Measurements from ENCODE around the gene TERT. TPM values are rescaled to one million over a fixed set of nuclear protein-coding genes. Genes with fewer than 3 reads are reported as not detected.
"Not testable (repeated sequence)": the region's sequence is repeated elsewhere in the genome, so short reads cannot be mapped to it uniquely, and the experiment has no call there.

Gene TERT
- total and polyA plus RNA-seq, 4 experiments from 2014 or later: 0.12 to 0.13 TPM; not detected in 2

DNA sequence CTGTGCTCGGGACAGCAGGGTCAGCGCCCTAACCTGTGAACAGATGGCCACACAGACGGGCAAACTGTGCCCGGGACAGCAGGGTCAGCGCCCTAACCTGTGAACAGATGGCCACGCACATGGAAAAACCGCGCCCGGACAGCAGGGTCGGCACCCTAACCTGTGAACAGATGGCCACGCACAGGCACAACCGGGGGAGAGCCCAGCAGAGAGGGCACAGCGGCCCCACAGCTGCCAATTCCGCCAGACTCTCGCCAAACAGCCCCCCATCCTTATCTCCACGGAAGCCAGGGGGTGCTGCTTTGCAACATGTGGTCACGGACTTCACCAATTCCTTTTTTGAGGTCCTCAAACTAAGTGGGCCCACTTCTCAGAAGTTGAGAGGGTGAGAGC, 44.9 kb upstream of the TERT start:
- peaks cover 19 to 48% (median 27%) of the 10 kb centered on the region in 4 donors for H3K4me1 Mint-ChIP-seq
- H3K4me3 ChIP-seq (ENCODE audit: low read length in 2 of 2); H3K27me3 ChIP-seq (ENCODE audit: insufficient read depth, low read length); H3K9me3 Mint-ChIP-seq; H3K9me3 ChIP-seq (ENCODE audit: control insufficient read depth in 1 of 2, low read length in 2 of 2); DNase-seq; H3K27ac ChIP-seq (ENCODE audit: low read depth, low read length); H3K27ac Mint-ChIP-seq; POLR2A ChIA-PET (ENCODE audit: partially characterized antibody); CTCF ChIA-PET (ENCODE audit: partially characterized antibody); H3K4me3 Mint-ChIP-seq; H3K27me3 Mint-ChIP-seq: not testable (repeated sequence)
- H3K36me3 Mint-ChIP-seq: peaks cover 23 to 56% of the 10 kb centered on the region in 2 donors
- Histone ChIP-seq H3K36me3 (ENCODE audit: insufficient read depth, low read length) (peaks cover 68% of the 10 kb centered on the region), H3K4me1 (ENCODE audit: insufficient read depth, low read length) (peaks cover 15% of the 10 kb centered on the region)
- intact Hi-C loops (cut with micrococcal nuclease): loop anchor here (10.0 kb wide), 1 partner anchor 455 kb away; the partner anchor contains the start of gene MRPL36

DNA sequence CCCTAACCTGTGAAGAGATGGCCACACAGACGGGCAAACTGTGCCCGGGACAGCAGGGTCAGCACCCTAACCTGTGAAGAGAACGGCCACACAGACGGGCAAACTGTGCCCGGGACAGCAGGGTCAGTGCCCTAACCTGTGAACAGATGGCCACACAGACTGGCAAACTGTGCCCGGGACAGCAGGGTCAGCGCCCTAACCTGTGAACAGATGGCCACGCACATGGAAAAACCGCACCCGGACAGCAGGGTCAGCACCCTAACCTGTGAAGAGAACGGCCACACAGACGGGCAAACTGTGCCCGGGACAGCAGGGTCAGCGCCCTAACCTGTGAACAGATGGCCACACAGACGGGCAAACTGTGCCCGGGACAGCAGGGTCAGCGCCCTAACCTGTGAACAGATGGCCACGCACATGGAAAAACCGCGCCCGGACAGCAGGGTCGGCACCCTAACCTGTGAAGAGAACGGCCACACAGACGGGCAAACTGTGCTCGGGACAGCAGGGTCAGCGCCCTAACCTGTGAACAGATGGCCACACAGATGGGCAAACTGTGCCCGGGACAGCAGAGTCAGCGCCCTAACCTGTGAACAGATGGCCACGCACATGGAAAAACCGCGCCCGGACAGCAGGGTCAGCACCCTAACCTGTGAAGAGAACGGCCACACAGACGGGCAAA, 44.4 kb upstream of the TERT start:
- H3K27ac Mint-ChIP-seq; H3K27ac ChIP-seq (ENCODE audit: low read depth, low read length); H3K9me3 ChIP-seq (ENCODE audit: control insufficient read depth in 1 of 2, low read length in 2 of 2); DNase-seq; intact Hi-C loops (cut with micrococcal nuclease); H3K27me3 Mint-ChIP-seq; H3K4me3 Mint-ChIP-seq; POLR2A ChIA-PET (ENCODE audit: partially characterized antibody); CTCF ChIA-PET (ENCODE audit: partially characterized antibody); H3K9me3 Mint-ChIP-seq; H3K27me3 ChIP-seq (ENCODE audit: insufficient read depth, low read length); H3K4me3 ChIP-seq (ENCODE audit: low read length in 2 of 2): not testable (repeated sequence)
- Histone ChIP-seq H3K36me3 (ENCODE audit: insufficient read depth, low read length) (peaks cover 71% of the 10 kb centered on the region), H3K4me1 (ENCODE audit: insufficient read depth, low read length) (peaks cover 15% of the 10 kb centered on the region)
- peaks cover 27 to 61% of the 10 kb centered on the region in 2 donors for H3K36me3 Mint-ChIP-seq
- H3K4me1 Mint-ChIP-seq: peaks cover 19 to 47% (median 27%) of the 10 kb centered on the region in 4 donors

DNA sequence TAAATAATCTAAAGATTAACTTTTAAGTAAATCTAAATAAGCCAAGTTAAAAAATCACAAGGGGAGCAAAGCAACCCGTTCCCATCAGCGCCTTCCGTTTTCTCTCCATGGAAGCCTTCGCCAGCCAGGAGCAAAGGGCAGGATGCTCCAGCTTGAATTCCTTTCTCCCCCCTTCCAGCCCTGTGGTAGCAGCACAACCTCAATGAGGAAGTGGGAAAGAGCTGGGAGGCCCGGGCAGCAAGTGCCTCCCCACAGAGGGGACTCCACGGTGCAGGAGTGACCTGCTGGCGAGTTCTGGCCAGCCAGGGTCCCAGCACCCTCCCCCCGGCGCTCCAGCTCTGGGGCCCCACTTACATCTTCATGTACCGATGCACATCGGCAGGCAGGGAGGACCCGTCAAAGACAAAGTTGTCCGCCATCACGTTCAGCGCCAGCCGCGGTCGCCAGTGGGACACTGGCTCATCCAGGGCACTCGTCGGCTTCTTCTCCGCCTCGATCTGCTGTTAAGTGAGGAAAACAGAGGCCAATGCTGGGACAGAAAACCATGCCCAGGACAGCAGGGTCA, 43.7 kb upstream of the TERT start:
- DNase-seq: no peak
- Mint-ChIP-seq H3K4me1 (peaks cover 13 to 40% (median 21%) of the 10 kb centered on the region in 4 donors), H3K36me3 (peaks cover 25 to 59% of the 10 kb centered on the region in 2 donors), H3K27ac (no peak overlapping the region), H3K9me3 (no peaks in the 10 kb centered on the region), H3K4me3 (no peak overlapping the region), H3K27me3 (no peaks in the 10 kb centered on the region)
- Histone ChIP-seq H3K36me3 (ENCODE audit: insufficient read depth, low read length) (peaks cover 77% of the 10 kb centered on the region), H3K4me3 (ENCODE audit: low read length in 2 of 2) (no peak overlapping the region), H3K9me3 (ENCODE audit: control insufficient read depth in 1 of 2, low read length in 2 of 2) (no peaks in the 10 kb centered on the region), H3K27ac (ENCODE audit: low read depth, low read length) (no peak overlapping the region), H3K4me1 (ENCODE audit: insufficient read depth, low read length) (peaks cover 8% of the 10 kb centered on the region), H3K27me3 (ENCODE audit: insufficient read depth, low read length) (no peaks in the 10 kb centered on the region)
- intact Hi-C loops (cut with micrococcal nuclease): no loop called here
- ChIA-PET CTCF (ENCODE audit: partially characterized antibody) (no interaction called here), POLR2A (ENCODE audit: partially characterized antibody) (no interaction called here)

DNA sequence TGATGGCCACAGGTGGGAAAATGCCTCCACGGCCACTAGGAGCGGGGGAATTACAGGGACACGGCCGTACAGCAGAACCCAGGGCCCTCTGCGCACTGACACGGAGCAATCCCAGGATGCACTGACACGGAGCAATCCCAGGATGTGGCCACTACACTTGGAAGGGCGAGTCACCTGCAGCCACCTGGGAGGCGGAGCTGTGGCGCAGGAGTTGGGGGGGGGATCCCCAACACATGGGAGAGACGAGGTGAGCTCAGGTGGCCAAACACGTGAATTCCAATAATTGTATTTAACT, 43.3 kb upstream of the TERT start:
- no peaks in the 10 kb centered on the region for H3K9me3 Mint-ChIP-seq
- Histone ChIP-seq H3K9me3 (ENCODE audit: control insufficient read depth in 1 of 2, low read length in 2 of 2) (no peaks in the 10 kb centered on the region), H3K4me3 (ENCODE audit: low read length in 2 of 2) (no peak overlapping the region), H3K27me3 (ENCODE audit: insufficient read depth, low read length) (no peaks in the 10 kb centered on the region), H3K27ac (ENCODE audit: low read depth, low read length) (no peak overlapping the region), H3K36me3 (ENCODE audit: insufficient read depth, low read length) (peaks cover 82% of the 10 kb centered on the region), H3K4me1 (ENCODE audit: insufficient read depth, low read length) (peaks cover 3% of the 10 kb centered on the region)
- CTCF ChIA-PET (ENCODE audit: partially characterized antibody): no interaction called here
- DNase-seq: no peak
- H3K27me3 Mint-ChIP-seq: no peaks in the 10 kb centered on the region
- POLR2A ChIA-PET (ENCODE audit: partially characterized antibody): no interaction called here
- no peak overlapping the region for H3K4me3 Mint-ChIP-seq
- peaks cover 11 to 36% (median 17%) of the 10 kb centered on the region in 4 donors for H3K4me1 Mint-ChIP-seq
- intact Hi-C loops (cut with micrococcal nuclease): no loop called here
- H3K36me3 Mint-ChIP-seq: peaks cover 29 to 62% of the 10 kb centered on the region in 2 donors
- H3K27ac Mint-ChIP-seq: peak overlapping the region in 1 of 7 donors; percentile 24

DNA sequence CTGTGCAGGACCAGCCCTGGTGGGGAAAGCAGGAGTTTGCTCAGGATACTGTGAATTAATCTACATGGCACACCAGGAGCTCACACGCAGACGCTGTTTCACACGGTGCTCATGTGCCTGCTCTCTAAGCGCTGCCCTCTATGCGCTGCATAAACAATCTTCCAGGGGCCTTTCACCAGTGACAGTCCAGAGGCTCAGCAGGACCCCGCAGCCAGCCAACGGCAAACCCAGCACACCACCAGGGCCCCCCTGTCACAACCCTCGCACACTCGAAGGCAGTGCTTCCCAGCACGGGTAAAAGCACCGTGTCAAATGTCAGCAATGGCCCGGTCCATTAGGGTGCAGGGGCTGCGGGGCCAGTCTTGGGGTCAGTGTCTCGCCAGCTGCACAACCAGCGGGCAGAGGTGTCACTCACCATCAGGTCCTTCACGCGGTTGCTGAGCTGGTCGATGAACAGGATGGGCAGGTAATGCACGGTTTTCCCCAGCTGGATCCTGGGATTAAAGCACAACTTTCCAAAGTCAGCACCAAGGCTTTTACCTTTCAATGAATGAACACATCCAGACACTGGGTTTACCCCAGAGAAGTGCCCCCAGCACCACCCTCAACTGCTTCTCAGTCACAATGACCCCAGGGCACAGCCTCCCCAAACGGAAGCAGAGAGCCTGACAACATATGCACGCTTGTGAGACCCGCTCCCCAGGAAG, 42.8 kb upstream of the TERT start:
- H3K27me3 ChIP-seq (ENCODE audit: insufficient read depth, low read length): no peaks in the 10 kb centered on the region
- peaks cover 83% of the 10 kb centered on the region for H3K36me3 ChIP-seq (ENCODE audit: insufficient read depth, low read length)
- POLR2A ChIA-PET (ENCODE audit: partially characterized antibody): no interaction called here
- H3K4me1 ChIP-seq (ENCODE audit: insufficient read depth, low read length): no peaks in the 10 kb centered on the region
- peaks cover 29 to 62% of the 10 kb centered on the region in 2 donors for H3K36me3 Mint-ChIP-seq
- H3K4me3 ChIP-seq (ENCODE audit: low read length in 2 of 2): no peak overlapping the region
- H3K4me1 Mint-ChIP-seq: peaks cover 12 to 33% (median 15%) of the 10 kb centered on the region in 4 donors
- intact Hi-C loops (cut with micrococcal nuclease): no loop called here
- no peaks in the 10 kb centered on the region for H3K9me3 Mint-ChIP-seq
- no peak overlapping the region for H3K27ac Mint-ChIP-seq
- H3K4me3 Mint-ChIP-seq: no peak overlapping the region
- H3K9me3 ChIP-seq (ENCODE audit: control insufficient read depth in 1 of 2, low read length in 2 of 2): no peaks in the 10 kb centered on the region
- no peaks in the 10 kb centered on the region for H3K27me3 Mint-ChIP-seq
- DNase-seq: no peak
- no peak overlapping the region for H3K27ac ChIP-seq (ENCODE audit: low read depth, low read length)
- CTCF ChIA-PET (ENCODE audit: partially characterized antibody): no interaction called here

DNA sequence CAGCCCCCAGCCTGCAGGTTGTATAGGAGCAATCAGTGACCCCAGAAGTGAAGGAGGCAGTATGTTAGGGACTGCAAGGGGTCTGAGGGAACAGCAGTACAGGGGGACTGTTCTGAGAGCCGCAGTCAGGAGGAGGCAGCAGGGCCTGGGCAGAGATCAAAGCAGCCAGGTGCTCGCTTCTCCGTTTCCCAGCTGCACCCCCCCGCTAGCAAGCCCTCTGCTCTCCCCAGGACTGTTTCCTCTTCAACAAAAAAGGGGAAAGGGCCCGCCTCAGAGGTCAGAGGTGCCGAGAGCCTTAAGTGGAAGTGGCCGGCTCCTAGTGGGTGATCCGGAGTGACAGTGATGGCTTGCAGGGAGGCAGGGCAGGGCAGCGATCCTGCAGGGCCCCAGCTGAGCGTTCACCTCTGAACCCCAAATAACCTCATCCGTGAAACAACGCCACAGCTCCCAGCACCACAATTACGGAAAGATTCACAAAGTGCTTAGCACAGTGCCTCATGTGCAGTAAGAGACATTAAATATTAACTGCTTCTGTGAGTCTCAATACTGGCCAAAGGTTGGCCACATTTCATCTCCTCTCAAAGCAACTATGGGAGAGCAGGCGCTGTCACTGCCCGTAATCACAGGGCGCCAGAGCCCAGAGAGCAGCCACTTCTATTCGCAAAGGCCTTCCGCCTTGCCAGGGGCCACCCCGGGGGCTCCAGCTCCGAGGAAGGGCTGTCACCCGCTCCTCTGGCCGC, 42.1 kb upstream of the TERT start:
- H3K4me1 Mint-ChIP-seq: peaks cover 12 to 26% (median 13%) of the 10 kb centered on the region in 4 donors
- Histone ChIP-seq H3K9me3 (ENCODE audit: control insufficient read depth in 1 of 2, low read length in 2 of 2) (no peaks in the 10 kb centered on the region), H3K4me3 (ENCODE audit: low read length in 2 of 2) (no peak overlapping the region), H3K4me1 (ENCODE audit: insufficient read depth, low read length) (no peaks in the 10 kb centered on the region), H3K27me3 (ENCODE audit: insufficient read depth, low read length) (no peaks in the 10 kb centered on the region), H3K27ac (ENCODE audit: low read depth, low read length) (no peak overlapping the region), H3K36me3 (ENCODE audit: insufficient read depth, low read length) (peaks cover 80% of the 10 kb centered on the region)
- POLR2A ChIA-PET (ENCODE audit: partially characterized antibody): interaction anchor here (0.6 to 0.8 kb wide), 2 partner anchors 8 to 466 kb away, joined by 3 read pairs; partner anchors contain the start of gene CLPTM1L
- CTCF ChIA-PET (ENCODE audit: partially characterized antibody): no interaction called here
- H3K36me3 Mint-ChIP-seq: peaks cover 29 to 70% of the 10 kb centered on the region in 2 donors
- no peaks in the 10 kb centered on the region for H3K9me3 Mint-ChIP-seq
- intact Hi-C loops (cut with micrococcal nuclease): no loop called here
- no peaks in the 10 kb centered on the region for H3K27me3 Mint-ChIP-seq
- no peak overlapping the region for H3K27ac Mint-ChIP-seq
- H3K4me3 Mint-ChIP-seq: no peak overlapping the region
- no peak for DNase-seq

DNA sequence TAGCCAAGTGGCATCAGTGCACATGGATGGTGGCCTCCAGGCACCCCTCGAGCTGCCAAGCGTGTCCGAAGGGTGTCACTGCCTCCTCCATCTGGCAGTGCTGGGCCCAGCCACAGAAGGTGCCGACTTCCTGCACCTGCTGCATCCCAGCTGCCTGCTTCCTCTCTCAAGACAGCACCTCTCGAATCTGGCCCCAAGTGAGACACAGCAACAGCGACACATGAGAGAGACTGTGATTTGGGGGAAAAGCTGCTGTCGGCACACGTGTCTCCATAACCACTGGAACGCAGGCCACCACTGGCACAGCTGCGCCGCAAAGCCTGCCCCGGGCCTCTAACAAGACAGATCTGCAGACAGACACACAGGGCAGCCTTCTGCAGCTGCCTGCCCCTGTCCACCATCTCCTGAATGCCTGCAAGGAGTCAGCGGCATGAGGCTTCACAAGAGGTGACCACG, 41.3 kb upstream of the TERT start:
- no peaks in the 10 kb centered on the region for H3K27me3 ChIP-seq (ENCODE audit: insufficient read depth, low read length)
- H3K36me3 Mint-ChIP-seq: peaks cover 27 to 67% of the 10 kb centered on the region in 2 donors

More for the DNA sequence above, 41.3 kb upstream of the TERT start:
- CTCF ChIA-PET (ENCODE audit: partially characterized antibody): interaction anchor here (1.8 kb wide), 1 partner anchor 15 kb away, joined by 4 read pairs; no protein-coding TSS in a partner anchor
- no peak overlapping the region for H3K27ac ChIP-seq (ENCODE audit: low read depth, low read length)
- H3K9me3 ChIP-seq (ENCODE audit: control insufficient read depth in 1 of 2, low read length in 2 of 2): no peaks in the 10 kb centered on the region
- Mint-ChIP-seq H3K27me3 (no peaks in the 10 kb centered on the region), H3K4me3 (no peak overlapping the region), H3K9me3 (no peaks in the 10 kb centered on the region), H3K4me1 (peaks cover 5 to 18% (median 8%) of the 10 kb centered on the region in 4 donors), H3K27ac (no peak overlapping the region)
- DNase-seq: no peak
- peaks cover 79% of the 10 kb centered on the region for H3K36me3 ChIP-seq (ENCODE audit: insufficient read depth, low read length)
- POLR2A ChIA-PET (ENCODE audit: partially characterized antibody): interaction anchor here (0.8 kb wide), 1 partner anchor 8 kb away, joined by 3 read pairs; the partner anchor contains the start of gene CLPTM1L
- intact Hi-C loops (cut with micrococcal nuclease): no loop called here
- no peaks in the 10 kb centered on the region for H3K4me1 ChIP-seq (ENCODE audit: insufficient read depth, low read length)
- H3K4me3 ChIP-seq (ENCODE audit: low read length in 2 of 2): no peak overlapping the region
